WTC11 (cell line): Measurements from ENCODE around the gene ABLIM3. TPM values are rescaled to one million over a fixed set of nuclear protein-coding genes. Genes with fewer than 3 reads are reported as not detected.

Experiments
- ATAC-seq: fragments of 200-7000 bp; cut with Tn5 transposase; 2 replicates; pipeline ENCODE4 v1.10.0; 2021; ENCODE audit warnings: mild to moderate bottlenecking, moderate library complexity
- CTCF ChIA-PET: fragments of 300-600 bp; sonication (Branson Sonifier 250); formaldehyde crosslinking; loops from one replicate; lab custom pipeline; 2021; ENCODE audit warnings: antibody characterized with exemption; lab: Charles Lee
- POLR2A ChIA-PET: fragments of 350-600 bp; sonication (Branson Sonifier 250); formaldehyde crosslinking; loops from one replicate; lab custom pipeline; 2021; ENCODE audit warnings: antibody characterized with exemption; lab: Charles Lee
- DNase-seq: peaks from one replicate; pipeline ENCODE4 v3.0.0; 2021; ENCODE audit warnings: low spot score
- H3K27ac Mint-ChIP-seq: 2 replicates; pipeline ENCODE4 v1.8.0; 2021; ENCODE audit warnings: mixed read lengths
- H3K27me3 Mint-ChIP-seq: 2 replicates; pipeline ENCODE4 v1.8.0; 2021; ENCODE audit warnings: low read depth, mild to moderate bottlenecking, moderate library complexity, mixed read lengths
- H3K36me3 Mint-ChIP-seq: 2 replicates; pipeline ENCODE4 v1.8.0; 2021; ENCODE audit warnings: mixed read lengths
- H3K4me1 Mint-ChIP-seq: 2 replicates; pipeline ENCODE4 v1.8.0; 2022; ENCODE audit warnings: mixed read lengths
- H3K4me3 Mint-ChIP-seq: 2 replicates; pipeline ENCODE4 v1.8.0; 2021; ENCODE audit warnings: mild to moderate bottlenecking, moderate library complexity, mixed read lengths
- H3K9me3 Mint-ChIP-seq: 2 replicates; pipeline ENCODE4 v1.8.0; 2021; ENCODE audit warnings: mixed read lengths
- ATF6 ChIP-seq: sonication (generic); formaldehyde crosslinking; IDR thresholded peaks from 2 replicates; pipeline ENCODE4 v1.8.1; 2023; ENCODE audit warnings: mild to moderate bottlenecking, missing genetic modification reagents
- CREB1 ChIP-seq: sonication (generic); formaldehyde crosslinking; IDR thresholded peaks from 2 replicates; pipeline ENCODE4 v1.8.0; 2023; ENCODE audit warnings: mild to moderate bottlenecking, missing genetic modification reagents
- CREM ChIP-seq: sonication (generic); formaldehyde crosslinking; IDR thresholded peaks from 2 replicates; pipeline ENCODE4 v1.8.1; 2022; ENCODE audit warnings: mild to moderate bottlenecking, missing genetic modification reagents, moderate library complexity
- ERG ChIP-seq: fragments of 250-450 bp; sonication (Bioruptor Pico); IDR thresholded peaks from 2 replicates; pipeline ENCODE4 v1.8.0; 2021; ENCODE audit warnings: mild to moderate bottlenecking
- ETV6 ChIP-seq: sonication (generic); formaldehyde crosslinking; IDR thresholded peaks from 2 replicates; pipeline ENCODE4 v1.8.1; 2022; ENCODE audit warnings: mild to moderate bottlenecking, missing genetic modification reagents
- FOXK1 ChIP-seq: sonication (generic); formaldehyde crosslinking; IDR thresholded peaks from 2 replicates; pipeline ENCODE4 v1.8.0; 2022; ENCODE audit warnings: mild to moderate bottlenecking, moderate library complexity, missing genetic modification reagents
- FOXP1 ChIP-seq: sonication (generic); formaldehyde crosslinking; IDR thresholded peaks from 2 replicates; pipeline ENCODE4 v1.8.0; 2022; ENCODE audit warnings: missing genetic modification reagents, mild to moderate bottlenecking, moderate library complexity, borderline replicate concordance
- GTF2I ChIP-seq: fragments of 250-450 bp; sonication (Bioruptor Pico); conservative IDR thresholded peaks from 2 replicates; pipeline ENCODE4 v1.4.0; 2021; ENCODE audit warnings: mild to moderate bottlenecking
- JAZF1 ChIP-seq: fragments of 250-450 bp; sonication (Bioruptor Pico); IDR thresholded peaks from 2 replicates; pipeline ENCODE4 v1.9.0; 2021; ENCODE audit warnings: moderate library complexity, mild to moderate bottlenecking, inconsistent platforms
- NR1H2 ChIP-seq: sonication (generic); formaldehyde crosslinking; IDR thresholded peaks from 2 replicates; pipeline ENCODE4 v1.9.0; 2021; ENCODE audit warnings: mild to moderate bottlenecking, moderate library complexity, missing genetic modification reagents
- PRDM15 ChIP-seq: sonication (generic); formaldehyde crosslinking; IDR thresholded peaks from 2 replicates; pipeline ENCODE4 v1.8.0; 2022; ENCODE audit warnings: missing genetic modification reagents
- PREB ChIP-seq: sonication (generic); formaldehyde crosslinking; IDR thresholded peaks from 2 replicates; pipeline ENCODE4 v1.8.1; 2022; ENCODE audit warnings: mild to moderate bottlenecking, missing genetic modification reagents, moderate library complexity, borderline replicate concordance
- RORB ChIP-seq: fragments of 250-450 bp; sonication (Bioruptor Pico); IDR thresholded peaks from 2 replicates; pipeline ENCODE4 v1.9.0; 2021; ENCODE audit warnings: mild to moderate bottlenecking
- TEAD4 ChIP-seq: sonication (generic); formaldehyde crosslinking; IDR thresholded peaks from 2 replicates; pipeline ENCODE4 v1.8.0; 2022; ENCODE audit warnings: mild to moderate bottlenecking, missing genetic modification reagents
- USF1 ChIP-seq: sonication (generic); formaldehyde crosslinking; IDR thresholded peaks from 2 replicates; pipeline ENCODE4 v1.8.0; 2022; ENCODE audit warnings: mild to moderate bottlenecking, missing genetic modification reagents
- ZBTB21 ChIP-seq: sonication (generic); formaldehyde crosslinking; IDR thresholded peaks from 2 replicates; pipeline ENCODE4 v1.8.1; 2023; ENCODE audit warnings: mild to moderate bottlenecking, missing genetic modification reagents, borderline replicate concordance
- ZBTB43 ChIP-seq: sonication (generic); formaldehyde crosslinking; IDR thresholded peaks from 2 replicates; pipeline ENCODE4 v1.8.1; 2023; ENCODE audit warnings: mild to moderate bottlenecking, missing genetic modification reagents
- ZMAT4 ChIP-seq: fragments of 250-450 bp; sonication (Bioruptor Pico); IDR thresholded peaks from 2 replicates; pipeline ENCODE4 v1.9.0; 2021; ENCODE audit warnings: mild to moderate bottlenecking
- ZNF219 ChIP-seq: sonication (generic); formaldehyde crosslinking; IDR thresholded peaks from 2 replicates; pipeline ENCODE4 v1.8.0; 2023; ENCODE audit warnings: missing genetic modification reagents, mild to moderate bottlenecking, borderline replicate concordance
- ZNF396 ChIP-seq: fragments of 250-450 bp; sonication (Bioruptor Pico); IDR thresholded peaks from 2 replicates; pipeline ENCODE4 v1.8.0; 2021; ENCODE audit warnings: mild to moderate bottlenecking, moderate library complexity, borderline replicate concordance
- ZNF423 ChIP-seq: fragments of 250-450 bp; sonication (Bioruptor Pico); IDR thresholded peaks from 2 replicates; pipeline ENCODE4 v2.1.2; 2022; ENCODE audit warnings: mild to moderate bottlenecking, moderate library complexity
- total RNA-seq: library from RNA; stranded (reverse); gene quantifications from 3 replicates; pipeline ENCODE4 v1.2.3, GENCODE V29; 2021

Gene ABLIM3
- total RNA-seq, 1 experiment from 2014 or later = 0.33 TPM

- no peak for TF ChIP-seq RORB
These were observed 157.6 kb downstream of the ABLIM3 start (continued) for GRCh38 chr5:149298842-149299404.

- no peak overlapping the region for H3K27ac Mint-ChIP-seq
- H3K36me3 Mint-ChIP-seq = no peaks in the 10 kb centered on the region
- TF ChIP-seq CREM (CRISPR knock-in tag) (no peak), JAZF1 (CRISPR knock-in tag) (no peak), FOXK1 (CRISPR knock-in tag) (no peak), ZNF423 (no peak), ZNF396 (CRISPR knock-in tag) (no peak), ZBTB43 (CRISPR knock-in tag) (no peak), GTF2I (CRISPR knock-in tag) (no peak), ZMAT4 (CRISPR knock-in tag) (no peak), RORB (no peak), ATF6 (CRISPR knock-in tag) (no peak), NR1H2 (no peak), USF1 (CRISPR knock-in tag) (no peak), ZNF219 (CRISPR knock-in tag) (no peak)
- H3K9me3 Mint-ChIP-seq = no peaks in the 10 kb centered on the region
- no peaks in the 10 kb centered on the region for H3K27me3 Mint-ChIP-seq
- DNase-seq (no peak), ATAC-seq (no peak)
- POLR2A ChIA-PET = no interaction called here
- peaks cover 19% of the 10 kb centered on the region for H3K4me1 Mint-ChIP-seq
- CTCF ChIA-PET = interaction anchor here (0.6 to 1.8 kb wide), 3 partner anchors 15 to 141 kb away, joined by 3 to 6 read pairs (median 5); no protein-coding TSS in a partner anchor
- H3K4me3 Mint-ChIP-seq = no peak overlapping the region
These were observed 158.3 kb downstream of the ABLIM3 start for GRCh38 chr5:149299451-149300054.

GRCh38 chr5:149300441-149300840, 159.1 kb downstream of the ABLIM3 start:
- no peak for DNase-seq
- ATAC-seq = no peak
- H3K27me3 Mint-ChIP-seq = no peaks in the 10 kb centered on the region
- H3K4me3 Mint-ChIP-seq = no peak overlapping the region
- H3K27ac Mint-ChIP-seq = no peak overlapping the region
- ChIA-PET POLR2A (no interaction called here), CTCF (interaction anchor here (1.0 to 1.4 kb wide), 3 partner anchors 14 to 134 kb away, joined by 3 to 4 read pairs (median 3); no protein-coding TSS in a partner anchor)
- H3K9me3 Mint-ChIP-seq = no peaks in the 10 kb centered on the region
- H3K36me3 Mint-ChIP-seq = no peaks in the 10 kb centered on the region
- H3K4me1 Mint-ChIP-seq = peaks cover 11% of the 10 kb centered on the region
- TF ChIP-seq ZBTB21 (CRISPR knock-in tag) = no peak
- no peak for TF ChIP-seq CREB1
- TF ChIP-seq PREB (CRISPR knock-in tag) = no peak
- TF ChIP-seq ERG = no peak
- TF ChIP-seq ZMAT4 (CRISPR knock-in tag) = no peak
- no peak for TF ChIP-seq PRDM15 (CRISPR knock-in tag)
- no peak for TF ChIP-seq TEAD4 (CRISPR knock-in tag)
- no peak for TF ChIP-seq FOXP1 (CRISPR knock-in tag)
- TF ChIP-seq ETV6 = no peak
